HG02642 (cell line): ENCODE data around the gene NFRKB.

Source experiments
- ATAC-seq: cut with Tn5 transposase; IDR thresholded peaks from one replicate; pipeline ENCODE4 v1.9.1; 2021; ENCODE audit warnings: mild to moderate bottlenecking; ENCODE audit not compliant: unreplicated experiment, poor library complexity

The NFRKB gene

GRCh38 chr11:129895126-129896041 lies at the start of gene NFRKB:
Gene NFRKB, minus strand, starts transcription at chr11:129895578. Its CDS starts 2,729 bp downstream, at chr11:129892849.
- ATAC-seq = peak; percentile 97

GRCh38 chr11:129944696-129945095 lies 49.3 kb upstream of the NFRKB start:
- ATAC-seq = no peak

- no peak for ATAC-seq
Measured at GRCh38 chr11:129943036-129943435, 47.7 kb upstream of the NFRKB start.

DNA sequence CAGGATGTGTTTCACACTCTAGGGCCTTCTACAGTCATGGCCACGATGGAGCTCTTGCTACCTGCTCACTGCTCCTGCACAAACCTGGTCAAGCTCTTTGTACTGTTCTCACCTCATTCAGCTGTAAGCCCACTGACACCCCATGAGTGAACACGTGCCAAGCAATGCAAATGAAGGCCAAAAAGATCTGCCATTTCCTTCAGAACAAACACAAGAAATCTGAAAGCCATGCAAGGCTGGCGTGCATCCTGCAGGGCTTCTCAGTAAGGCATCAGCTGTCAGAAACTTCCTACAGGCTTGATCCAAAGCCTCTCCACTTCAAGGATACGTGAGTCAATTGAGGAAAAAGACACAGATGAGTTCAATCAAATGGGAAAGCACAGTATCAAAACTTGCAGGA lies 44.1 kb upstream of the NFRKB start:
- no peak for ATAC-seq

GRCh38 chr11:129938764-129939163 lies 43.4 kb upstream of the NFRKB start:
- no peak for ATAC-seq

GRCh38 chr11:129937592-129938238 lies 42.3 kb upstream of the NFRKB start:
- no peak for ATAC-seq

GRCh38 chr11:129935723-129936122 lies 40.3 kb upstream of the NFRKB start:
- ATAC-seq = no peak

DNA sequence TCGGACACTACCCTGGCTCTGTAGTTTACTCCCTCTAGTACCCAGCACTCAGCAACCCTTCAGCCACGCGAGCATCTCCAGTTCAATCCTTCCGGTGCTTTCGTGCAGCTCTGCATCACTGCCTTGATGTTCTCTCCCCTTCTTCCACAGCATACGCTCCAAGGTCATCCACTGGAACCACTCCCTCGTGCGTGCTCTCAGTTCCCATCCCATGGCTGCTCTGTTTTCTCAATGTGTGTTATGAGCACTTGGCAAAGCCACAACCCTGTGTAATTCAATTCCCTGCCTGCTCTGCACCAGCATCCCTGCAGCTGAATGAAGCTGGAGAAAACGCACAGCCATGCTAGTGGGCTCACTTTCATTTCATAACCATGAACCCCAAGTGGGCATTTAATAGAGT lies 38.5 kb upstream of the NFRKB start:
- ATAC-seq = no peak

- no peak for ATAC-seq
Measured at GRCh38 chr11:129933262-129933661, 37.9 kb upstream of the NFRKB start.

GRCh38 chr11:129932381-129933067 lies 37.1 kb upstream of the NFRKB start:
- ATAC-seq = no peak

- ATAC-seq = no peak
Measured at GRCh38 chr11:129930743-129931142, 35.4 kb upstream of the NFRKB start.

DNA sequence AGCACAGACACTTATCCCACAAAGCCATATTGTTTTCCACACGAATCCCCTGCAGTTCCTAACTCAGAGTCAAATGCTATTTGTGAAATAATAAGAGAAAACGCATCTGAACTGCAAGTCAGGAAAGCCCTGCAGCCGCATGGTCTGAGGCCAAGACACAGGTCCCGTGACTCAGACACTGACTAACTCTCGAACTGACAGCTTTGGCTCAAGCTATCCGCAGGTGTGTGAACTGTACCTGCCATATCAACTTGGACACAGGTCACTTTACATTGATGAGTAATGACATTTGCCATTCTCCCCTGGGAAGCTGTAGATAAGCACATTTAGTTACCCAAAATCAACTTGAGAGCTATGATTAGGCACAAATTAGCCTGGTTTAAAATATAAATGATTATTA lies 34.9 kb upstream of the NFRKB start:
- ATAC-seq = no peak

DNA sequence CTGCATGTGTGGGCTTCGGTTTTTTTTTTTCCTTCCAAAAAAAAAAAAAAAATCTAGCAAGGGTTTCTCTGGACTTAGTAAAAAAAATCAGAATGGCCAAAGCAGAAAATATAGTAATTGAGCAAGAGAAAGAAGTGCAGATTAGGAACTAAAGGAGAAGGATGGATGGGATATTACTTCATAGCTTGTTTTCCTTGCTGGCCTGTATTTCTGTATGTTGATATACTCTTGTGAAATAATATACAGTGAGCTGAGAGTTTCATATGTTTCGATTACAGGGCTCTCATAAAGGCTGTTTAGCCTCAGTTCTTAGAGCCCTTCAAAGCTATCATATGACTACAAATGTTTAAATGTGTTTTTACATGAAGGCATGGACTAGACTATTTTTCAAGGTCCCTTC lies 34.3 kb upstream of the NFRKB start:
- ATAC-seq = no peak

DNA sequence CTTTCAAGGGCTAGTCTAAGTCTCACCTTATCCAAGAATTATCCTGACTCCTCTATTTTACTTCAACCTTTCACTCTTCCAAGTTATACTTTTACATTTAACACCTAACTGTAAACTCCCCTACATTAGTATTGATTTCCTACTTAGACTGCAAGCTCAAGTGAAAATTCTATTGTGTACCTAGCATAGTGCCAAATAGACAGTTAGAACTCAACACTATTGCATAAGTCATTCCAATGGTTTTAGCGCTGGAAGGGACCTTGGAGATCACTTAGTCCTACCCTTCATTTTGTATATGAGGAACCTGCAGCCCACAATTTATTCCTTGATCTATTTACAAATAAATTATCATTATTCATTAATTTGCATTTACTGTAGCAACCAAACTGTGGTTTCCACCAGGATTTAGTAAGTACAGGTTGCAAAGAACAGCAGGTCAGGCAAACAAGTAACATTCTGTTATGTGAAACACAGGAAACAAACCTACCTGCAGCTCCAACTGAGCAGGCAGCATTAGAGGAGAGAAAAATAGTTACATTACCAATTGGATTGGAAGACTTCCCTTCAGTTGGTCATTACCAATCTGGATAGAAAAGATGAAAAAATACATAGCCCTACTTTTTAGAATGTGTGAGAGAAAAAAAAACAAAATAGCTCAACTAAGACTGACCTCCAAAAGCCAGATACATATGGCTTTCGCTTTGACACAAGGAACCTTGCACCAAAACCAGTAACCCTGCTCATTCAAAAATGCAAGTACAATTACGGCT lies 33.7 kb upstream of the NFRKB start:
- no peak for ATAC-seq

- no peak for ATAC-seq
Measured at GRCh38 chr11:129922674-129923073, 27.3 kb upstream of the NFRKB start.

GRCh38 chr11:129918361-129918760 lies 23.0 kb upstream of the NFRKB start:
- no peak for ATAC-seq

- ATAC-seq = no peak
Measured at GRCh38 chr11:129917231-129917630, 21.9 kb upstream of the NFRKB start.

- ATAC-seq = no peak
Measured at GRCh38 chr11:129911298-129911697, 15.9 kb upstream of the NFRKB start.

GRCh38 chr11:129910360-129910759 lies 15.0 kb upstream of the NFRKB start:
- no peak for ATAC-seq

GRCh38 chr11:129905402-129905801 lies 10.0 kb upstream of the NFRKB start:
- ATAC-seq = no peak
